SIG-M5 treated with dmso at 0.1 percent for 504 hours (cell line): ENCODE data around the gene WDR73.
"Not testable (repeated sequence)": the region's sequence is repeated elsewhere in the genome, so short reads cannot be mapped to it uniquely, and the experiment has no call there.

Experiments
- DNase-seq: peaks from one replicate; lab custom pipeline; 2025; ENCODE audit not compliant: unreplicated experiment; lab: John Stamatoyannopoulos, UW

WDR73 gene

DNA sequence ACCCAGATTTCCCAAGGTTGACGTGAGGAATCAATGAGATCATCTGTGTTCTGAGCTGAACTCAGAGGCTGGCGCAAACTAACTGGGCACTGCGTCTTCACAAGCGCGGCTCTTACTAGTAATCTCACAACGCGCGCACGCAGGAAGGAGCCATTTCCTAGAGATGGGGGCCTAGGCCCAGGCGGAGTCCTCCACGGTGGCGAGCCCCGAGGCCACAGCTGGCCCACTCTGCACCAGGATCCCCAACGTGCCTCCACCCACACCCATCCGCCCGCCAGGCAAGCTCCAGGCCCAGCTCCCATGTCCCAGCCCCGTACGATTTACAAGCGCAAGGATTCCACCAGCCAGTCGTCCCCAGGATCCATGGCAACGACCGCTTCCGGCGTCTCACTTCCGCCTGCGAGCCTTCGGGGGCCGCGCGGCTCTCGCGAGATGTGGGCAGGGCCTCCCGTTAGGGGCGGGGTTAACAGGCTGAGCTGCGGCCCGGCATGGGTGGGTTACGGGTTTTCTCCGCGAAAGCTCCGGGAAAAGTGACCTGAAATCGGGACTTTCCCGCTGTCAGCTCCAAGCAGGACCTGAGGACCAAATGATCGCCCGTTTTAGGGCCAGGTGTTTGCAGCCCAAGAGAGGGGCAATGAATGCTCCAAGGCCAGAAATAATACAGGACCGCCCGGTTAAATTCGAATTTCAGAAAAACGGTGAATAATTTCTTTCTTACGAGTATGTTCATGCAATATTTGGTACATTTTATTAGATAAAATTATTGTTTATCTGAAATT is at the start of gene WDR73:
TSS of gene WDR73 (minus strand) at position 374 of the 779 bp plus-strand sequence. CDS start at position 365, 9 bp downstream.
- peak; percentile 90 for DNase-seq

DNA sequence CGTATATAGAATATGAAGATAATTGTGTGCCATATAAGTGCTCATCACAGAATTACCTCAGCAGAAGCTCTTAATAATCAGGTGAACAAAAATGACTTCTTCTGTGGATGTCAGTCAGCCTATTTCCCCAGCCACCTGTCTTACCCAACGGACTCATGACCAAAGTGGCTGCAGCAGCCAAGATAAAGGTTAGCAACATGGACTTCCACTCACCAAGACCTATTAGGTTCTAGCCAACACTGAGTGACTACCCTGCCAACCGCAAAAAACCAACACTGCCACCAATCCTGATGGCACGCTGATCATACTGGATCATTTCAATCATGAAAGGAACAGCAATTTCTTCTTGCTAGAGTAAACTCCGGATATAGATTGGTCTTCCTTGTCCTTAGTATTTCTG is 49.7 kb upstream of the WDR73 start:
- DNase-seq: no peak

DNA sequence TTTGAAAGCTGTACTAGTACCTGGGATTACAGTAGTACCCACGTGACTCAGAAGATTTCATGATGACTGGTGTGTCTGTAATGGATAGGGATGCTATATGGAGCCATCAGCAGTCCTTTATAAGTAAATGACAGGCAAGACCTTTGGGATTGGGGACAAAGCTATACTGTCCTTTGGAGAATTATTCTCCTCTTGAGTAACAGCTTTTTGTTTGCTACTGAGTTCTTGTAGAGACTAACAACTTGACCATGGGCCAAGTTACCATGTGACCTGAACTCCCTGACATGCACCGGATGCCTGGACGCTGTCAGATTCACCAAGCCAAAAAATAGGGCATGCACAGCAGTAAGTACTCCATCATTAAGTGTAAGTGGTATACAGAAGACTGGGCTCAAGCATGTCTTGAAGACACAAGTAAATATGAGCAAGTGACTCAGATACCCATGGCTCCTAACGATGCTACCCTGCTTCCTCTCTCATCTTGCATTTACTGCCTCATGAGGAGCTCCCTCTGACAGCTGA is 48.9 kb upstream of the WDR73 start:
- DNase-seq: no peak

DNA sequence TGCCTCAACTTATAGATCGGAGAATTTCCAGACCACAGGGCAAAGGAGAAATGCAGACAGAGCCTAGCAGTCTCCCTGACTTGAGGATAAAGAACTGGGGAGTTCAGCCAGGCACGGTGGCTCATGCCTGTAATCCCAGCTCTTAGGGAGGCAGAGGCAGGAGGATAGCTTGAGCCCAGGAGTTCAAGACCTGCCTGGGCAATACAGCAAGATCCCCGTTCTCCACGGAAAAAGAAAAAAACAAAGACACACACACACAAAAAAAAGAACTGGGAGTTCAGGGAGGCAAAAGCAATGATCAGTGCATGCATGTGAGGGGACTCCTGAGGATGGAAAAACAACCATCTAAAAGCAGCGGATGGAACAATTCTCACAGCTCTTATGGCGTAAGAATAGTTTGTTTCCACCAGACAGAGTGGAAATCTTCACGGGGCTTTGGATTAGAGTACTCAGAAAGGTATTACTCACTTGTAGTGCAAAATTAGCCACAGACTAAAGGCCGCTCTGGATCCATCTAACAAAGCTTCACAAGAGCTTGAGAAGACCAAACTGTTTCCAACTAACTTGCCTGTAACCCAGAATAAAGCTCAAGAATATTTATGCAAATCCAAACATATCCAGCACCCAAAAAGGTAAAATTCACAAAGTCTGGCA is 45.6 kb upstream of the WDR73 start:
- no peak for DNase-seq

DNA sequence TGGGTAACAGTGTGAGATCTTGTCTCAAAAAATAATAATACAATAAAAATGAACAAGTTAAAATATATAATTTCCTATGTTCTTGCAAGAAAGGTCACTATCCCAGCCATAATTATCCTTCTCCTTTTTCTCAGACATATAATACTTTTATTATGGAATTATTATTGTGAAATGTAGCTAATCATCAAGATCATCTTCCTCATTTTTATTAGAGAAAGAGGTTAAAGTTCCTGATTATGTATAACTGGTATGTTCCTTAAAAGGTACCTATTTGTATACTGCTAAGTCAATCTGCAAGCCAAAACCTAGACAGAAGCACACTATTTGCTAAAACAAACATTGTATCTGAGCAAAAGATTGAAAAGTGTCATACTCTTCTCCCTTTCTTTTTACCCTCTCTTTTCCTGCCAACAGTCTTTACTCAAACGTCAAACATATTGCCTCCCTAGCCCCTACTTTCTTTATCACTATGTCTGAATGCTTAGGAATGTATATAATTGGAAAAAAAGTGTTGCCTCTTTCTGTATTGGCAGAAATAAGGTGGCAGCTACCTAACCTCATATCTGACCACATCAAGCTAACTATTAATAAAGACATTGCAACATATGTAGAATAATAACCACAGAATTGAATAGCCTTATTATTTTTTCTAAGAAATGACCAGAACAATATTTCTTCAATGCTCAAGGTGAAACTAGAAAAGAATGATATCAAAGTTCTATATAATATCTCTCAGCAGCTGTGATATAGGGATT is 43.3 kb upstream of the WDR73 start:
- DNase-seq: no peak

DNA sequence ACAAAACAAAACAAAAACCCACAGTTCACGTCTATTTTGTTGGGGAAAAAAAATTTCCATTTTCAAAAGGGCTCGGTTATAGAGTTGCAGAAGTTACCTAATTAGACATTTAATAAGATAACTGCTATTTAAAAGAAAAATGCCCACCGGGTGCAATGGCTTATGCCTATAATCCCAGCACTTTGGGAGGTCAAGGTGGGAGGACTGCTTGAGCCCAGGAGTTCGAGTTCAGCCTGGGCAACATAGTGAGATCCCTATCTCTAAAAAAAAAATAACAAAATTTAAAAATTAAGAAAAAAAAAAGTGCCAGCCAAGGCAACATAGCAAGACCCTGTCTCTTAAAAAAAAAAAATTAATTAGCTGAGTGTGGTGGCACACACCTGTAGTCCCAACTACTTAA is 42.7 kb upstream of the WDR73 start:
- DNase-seq: no peak

DNA sequence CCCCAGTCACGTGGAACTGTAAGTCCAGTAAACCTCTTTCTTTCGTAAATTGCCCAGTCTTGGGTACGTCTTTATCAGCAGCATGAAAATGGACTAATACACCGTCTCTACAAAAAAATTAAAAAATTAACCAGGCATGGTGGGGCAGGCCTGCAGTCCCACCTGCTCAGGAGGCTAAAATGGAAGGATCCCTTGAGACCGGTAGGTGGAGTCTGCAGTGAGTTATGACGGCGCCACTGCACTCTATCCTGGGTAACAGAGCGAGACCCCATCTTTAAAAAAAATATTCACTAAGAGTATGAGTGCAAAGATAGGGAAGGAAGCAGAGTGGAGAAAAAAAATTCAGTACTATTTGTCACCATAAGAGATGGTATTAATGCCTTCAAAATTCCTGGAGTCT is 36.3 kb upstream of the WDR73 start:
- DNase-seq: no peak

DNA sequence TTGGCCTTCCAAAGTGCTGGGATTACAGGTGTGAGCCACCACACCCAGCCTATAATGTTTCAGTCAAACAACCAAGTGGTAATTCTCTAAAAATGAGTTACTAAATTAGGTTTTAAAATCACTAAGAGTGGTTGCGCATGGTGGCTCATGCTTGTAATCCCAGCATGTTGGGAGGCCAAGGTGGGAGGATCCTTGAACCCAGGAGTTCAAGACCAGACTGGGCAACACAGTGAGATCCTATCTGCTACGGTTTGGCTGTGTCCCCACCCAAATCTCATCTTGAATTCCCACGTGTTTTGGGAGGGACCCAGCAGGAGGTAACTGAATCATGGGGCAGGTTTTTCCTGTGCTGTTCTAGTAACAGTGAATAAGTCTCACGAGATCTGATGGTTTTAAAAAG is 35.8 kb upstream of the WDR73 start:
- DNase-seq: no peak

DNA sequence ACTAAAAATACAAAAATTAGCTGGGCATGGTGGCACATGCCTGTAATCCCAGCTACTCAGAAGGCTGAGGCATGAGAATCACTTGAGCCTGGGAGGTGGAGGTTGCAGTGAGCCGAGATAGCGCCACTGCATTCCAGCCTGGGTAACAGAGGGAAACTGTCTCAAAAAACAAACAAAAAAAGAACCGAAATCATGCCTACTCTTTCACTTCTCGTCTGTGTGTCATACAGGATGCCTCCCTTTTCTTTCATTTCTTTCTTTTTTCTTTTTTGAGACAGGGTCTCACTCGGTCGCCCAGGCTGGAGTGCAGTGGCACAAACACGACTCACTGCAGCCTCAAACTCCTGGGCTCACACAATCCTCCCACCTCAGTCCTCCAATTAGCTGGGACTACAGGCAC is 32.4 kb upstream of the WDR73 start:
- DNase-seq: not testable (repeated sequence)

DNA sequence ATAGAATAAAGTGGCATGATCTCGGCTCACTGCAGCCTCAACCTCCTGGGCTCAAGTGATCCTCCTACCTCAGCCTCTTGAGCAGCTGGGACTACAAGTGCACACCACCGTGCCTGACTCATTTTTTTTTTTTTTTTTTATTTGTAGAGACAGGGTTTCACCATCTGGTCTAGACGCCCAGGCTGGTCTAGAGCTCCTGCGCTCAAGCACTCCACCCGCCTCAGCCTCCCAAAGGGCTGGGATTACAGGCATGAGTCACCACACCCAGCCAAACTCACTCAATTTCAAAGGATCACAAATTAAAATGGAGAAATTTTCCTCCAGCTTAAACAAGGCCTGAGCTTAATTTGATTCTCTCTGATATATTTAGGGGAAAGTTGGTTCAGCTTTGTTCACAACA is 31.2 kb upstream of the WDR73 start:
- peak; percentile 30 for DNase-seq

DNA sequence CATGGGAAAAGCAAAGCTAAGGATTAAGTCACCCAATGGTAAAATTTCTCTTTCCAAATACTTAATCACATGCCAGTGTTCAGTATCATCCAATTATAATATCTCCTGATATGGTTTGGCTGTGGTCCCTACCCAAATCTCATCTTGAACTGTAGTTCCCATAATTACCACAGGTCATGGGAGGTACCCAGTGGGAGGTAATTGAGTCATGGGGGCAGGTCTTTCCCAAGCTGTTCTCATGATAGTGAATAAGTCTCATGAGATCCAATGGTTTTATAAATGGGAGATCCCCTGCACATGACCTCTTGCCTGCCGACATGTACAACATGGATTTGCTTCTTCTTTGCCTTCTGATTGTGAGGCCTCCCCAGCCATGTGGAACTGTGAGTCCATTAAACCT is 30.0 kb upstream of the WDR73 start:
- DNase-seq: no peak

DNA sequence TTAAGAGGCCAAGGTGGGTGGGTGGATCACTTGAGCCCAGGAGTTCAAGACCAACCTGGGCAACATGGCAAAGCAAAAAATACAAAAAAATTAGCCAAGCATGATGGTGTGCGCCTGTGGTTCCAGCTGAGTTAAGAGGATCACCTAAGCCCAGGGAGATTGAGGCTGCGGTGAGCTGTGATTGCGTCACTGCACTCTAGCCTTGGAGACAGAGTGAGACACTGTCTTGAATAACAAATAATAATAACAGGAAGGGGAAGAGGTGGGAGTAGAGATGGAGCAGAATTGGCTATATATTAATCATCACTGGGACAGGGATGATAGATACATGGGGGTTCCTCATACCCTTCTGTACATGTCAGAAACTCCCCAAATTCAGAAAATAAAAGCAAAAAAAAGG is 27.7 kb upstream of the WDR73 start:
- DNase-seq: peak; percentile 4

DNA sequence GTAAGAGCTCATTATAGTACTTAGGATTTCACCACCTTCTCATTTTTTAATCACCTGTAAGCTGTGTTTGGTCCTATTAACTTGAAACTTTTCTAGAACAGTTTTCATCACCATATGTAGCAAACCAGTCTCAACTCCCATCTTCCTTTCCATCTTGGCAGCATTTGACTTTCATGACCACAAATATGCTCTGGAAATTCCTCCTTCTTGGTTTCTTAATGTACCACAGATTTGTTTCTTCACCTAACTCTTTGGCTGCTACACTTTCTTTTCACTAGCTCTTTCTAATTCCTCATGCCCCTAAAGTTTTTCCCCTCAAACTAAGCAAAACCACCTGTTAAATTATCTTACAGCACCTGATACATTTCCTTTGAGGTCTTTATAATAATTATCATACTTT is 17.1 kb upstream of the WDR73 start:
- no peak for DNase-seq

DNA sequence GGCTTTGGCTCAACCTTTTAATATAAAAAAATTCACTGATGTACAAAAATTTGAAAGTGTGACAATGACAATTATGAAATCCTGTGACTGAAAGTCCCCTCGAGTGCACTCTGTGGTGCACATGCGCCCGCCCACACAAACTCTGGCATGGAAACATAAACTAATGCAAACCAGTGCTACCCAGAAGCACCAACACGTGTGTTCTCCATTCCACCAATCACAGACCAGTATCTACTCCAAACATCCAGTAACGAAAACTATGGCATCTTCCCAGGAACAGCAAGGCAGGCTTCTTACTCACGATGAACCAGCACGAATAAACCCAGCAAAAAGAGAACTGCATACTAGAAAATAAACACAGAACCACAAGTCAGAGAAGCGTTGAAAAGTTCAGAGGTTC is 15.6 kb upstream of the WDR73 start:
- no peak for DNase-seq

DNA sequence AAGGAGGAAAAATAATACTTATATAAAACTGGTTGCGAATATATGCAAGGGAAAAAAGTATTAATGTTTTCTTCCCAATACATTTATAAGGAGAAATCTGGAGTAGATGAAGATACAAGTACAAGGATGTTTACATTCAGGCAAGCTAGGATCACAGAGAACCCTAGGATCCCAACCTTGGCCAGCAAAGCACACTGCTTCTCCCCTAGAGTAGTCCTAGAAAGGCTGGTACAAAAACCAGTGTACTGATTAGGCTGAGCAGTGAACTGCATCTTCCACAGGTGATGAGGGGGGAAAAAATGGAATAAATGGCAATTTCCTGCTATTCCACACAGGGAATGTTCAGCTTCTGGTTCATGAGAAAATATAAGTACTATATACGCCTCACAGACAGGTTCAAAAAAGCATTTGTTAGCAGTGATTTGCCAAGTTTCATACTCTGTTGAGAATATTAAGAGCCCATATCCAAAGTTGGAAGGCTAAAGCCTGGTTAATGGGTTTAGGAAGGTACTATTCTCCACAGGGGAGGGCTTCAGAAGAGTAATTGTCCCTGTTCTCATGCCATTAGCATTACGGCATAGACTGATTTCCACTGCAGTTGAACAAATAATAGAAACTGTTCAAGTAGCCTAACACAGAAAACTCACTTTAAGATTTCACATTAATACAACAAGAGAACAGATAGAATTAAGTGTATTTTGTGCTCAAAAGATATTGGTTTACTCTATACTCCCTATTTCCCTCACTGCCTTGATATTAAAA is 14.3 kb upstream of the WDR73 start:
- DNase-seq: no peak

DNA sequence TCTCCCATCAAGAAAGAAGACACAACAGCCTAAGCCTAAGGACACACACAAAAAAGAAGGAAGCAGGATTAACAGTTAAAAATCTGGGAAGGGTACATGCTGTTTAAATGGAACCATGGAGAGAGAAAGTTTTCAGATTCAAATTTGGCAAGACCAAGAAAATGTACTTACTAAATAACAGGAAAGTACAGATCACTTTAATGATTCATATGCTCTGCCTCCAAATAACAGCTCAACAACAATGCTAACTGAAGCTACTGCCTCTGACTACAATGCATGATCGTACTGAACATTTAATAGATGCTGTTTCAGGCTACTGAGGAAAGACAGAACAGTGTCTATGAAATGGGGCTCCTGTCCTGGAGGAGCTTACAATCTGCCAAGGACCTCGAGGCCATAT is 12.3 kb upstream of the WDR73 start:
- DNase-seq: no peak

DNA sequence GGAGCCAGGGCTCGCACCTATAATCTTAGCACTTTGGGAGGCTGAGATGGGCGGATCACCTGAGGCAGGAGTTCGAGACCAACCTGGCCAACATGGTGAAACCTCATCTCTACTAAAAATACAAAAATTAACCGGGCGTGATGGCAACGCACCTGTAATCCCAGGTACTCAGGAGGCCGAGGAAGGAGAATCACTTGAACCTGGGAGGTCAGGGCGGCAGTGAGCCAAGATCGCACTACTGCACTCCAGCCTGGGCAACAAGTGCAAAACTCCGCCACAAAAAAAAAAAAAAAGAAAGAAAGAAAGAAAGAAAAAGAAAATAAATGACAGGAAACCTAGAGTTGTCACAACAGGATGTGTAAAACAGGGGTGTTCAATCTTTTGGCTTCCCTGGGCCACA is 6.9 kb upstream of the WDR73 start:
- DNase-seq: no peak

DNA sequence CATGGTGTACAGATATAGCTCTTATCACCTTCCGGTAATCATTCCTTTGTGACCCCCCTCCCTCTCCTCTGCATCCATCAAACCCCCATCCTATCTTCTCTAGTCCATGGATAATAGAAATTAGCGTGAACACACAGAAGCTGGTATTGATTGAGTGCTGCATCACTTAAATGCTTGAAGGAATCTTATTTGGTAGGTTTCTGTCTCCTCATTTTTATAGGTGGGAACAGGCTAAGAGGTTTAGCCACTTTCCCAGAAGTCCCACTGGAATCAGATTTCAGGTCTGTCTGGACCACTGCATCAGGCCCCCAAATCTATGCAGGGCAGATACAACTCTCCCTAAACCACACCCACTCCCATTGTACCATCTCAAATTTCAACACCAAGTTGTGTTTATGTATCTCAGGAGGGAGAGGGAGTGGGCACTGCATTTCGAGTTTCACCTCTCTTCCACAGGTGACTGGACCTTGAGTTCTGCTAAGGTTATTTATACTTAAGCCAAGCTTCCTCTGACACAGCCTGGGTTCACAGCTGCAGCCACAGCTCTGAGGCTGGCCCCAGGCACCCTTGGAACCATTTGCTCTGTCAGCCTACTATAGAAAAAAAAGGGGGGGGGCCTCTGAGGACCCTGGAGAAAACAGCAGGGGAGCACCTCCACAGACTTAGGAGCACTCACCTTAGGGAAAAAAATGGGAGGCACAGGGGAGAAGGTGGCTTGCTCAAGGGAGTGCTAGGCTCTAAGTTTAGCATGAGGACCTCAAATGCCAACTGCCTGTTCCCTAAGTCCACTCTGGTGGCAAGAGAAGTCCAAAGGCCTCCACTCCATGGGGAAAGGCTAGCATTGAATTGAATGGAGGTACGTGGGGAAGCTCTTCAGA is 6.1 kb upstream of the WDR73 start:
- no peak for DNase-seq

DNA sequence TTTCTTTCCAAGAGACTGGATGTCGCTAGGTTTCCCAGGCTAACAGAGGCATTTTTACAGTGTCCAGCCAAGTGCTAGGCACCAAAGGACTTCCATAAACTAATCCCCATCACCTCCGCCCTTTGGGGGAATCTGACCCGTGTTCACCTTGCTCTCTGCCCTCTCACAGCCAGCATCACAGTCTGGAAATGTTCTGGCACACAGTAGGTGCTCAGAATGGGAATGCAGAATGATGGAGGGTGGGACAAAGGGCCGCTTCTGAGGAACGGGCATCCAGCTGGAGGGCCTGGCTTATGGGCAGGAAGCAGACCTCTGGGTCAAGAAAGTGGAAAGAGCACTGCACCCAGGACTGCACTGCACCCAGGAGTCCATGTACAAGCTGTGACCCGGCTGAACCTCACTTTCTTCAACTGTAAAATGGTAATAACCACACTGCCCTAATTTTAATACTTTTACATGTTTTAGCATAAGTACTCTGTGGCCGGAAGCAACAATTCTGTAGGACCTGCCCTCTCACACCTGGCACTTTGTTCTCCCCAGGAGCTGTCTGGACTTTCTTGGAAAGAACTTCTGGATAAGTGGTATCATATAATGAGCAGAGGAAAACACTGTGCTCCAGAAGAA is 4.8 kb upstream of the WDR73 start:
- no peak for DNase-seq
